ENCODE measurements around the gene CLDN3.
"Not testable (repeated sequence)": the region's sequence is repeated elsewhere in the genome, so short reads cannot be mapped to it uniquely, and the experiment has no call there.

CLDN3 gene

DNA sequence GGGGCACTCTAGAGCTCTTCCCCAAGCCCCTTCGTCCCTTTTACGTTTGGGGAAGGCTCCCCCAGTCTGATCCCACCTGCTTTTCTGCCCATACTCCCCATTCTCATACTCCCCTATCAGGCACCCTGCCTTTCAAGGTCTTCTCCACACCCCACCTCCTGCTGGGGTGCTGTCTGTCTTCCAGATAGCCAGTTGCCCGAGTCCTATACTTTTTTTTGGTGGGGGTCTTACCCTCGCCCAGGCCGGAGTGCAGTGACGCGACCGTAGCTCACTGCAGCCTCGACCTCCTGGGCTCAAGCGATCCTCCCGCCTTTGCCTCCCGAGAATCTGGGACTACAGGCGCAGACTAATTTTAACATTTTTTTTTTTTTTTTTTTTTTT is 30.7 kb downstream of the CLDN3 start:
- in situ Hi-C loops (cut with HindIII; ENCODE audit: low pct_ligation_motif_present, low pct_unique_long_range_greater_than_20kb, low sequenced_read_pairs), result no loop called here

DNA sequence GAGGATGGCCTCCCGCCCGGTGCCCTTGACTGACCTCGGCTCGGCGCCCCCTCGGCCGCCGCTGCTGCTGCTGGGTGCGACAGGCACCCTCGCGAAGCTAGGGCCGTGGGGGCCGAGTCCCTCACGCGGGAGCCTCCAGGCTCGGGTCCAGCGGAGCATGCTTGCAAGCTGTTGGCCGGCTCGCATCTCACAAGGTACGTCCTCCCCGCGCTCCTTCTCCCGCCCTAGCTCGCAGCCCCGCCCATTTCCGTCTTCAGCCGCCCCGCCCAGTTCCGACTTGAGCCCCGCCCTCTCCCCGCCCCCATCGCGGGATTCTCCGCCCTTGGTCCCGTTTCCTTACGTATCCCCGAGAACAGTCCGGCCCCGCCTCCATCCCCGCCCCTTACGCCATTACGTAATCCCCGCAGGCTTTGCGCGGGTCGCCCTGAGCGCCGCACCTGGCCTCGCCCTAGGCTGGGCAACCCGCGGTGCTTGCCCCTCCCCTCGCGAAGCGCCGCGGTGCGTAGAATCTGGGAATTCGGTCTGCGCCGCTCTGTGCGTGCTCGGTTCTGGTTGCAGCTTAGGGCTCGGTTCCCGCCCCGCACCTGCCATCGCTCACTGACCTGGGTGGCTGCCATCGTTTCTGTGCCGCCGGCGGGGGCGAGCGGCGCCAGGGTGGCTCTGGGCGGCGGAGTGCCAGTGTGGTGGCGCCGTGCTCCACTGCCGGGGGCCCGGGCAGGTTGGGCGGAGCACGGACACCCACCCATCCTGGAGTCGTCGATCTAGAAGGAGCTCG is 31.3 kb downstream of the CLDN3 start, which contains the start of gene ABHD11:
ABHD11 (minus strand) TSS at position 191 of the 775 bp plus-strand sequence; CDS start at position 159, 32 bp downstream.
- in situ Hi-C loops (cut with HindIII; ENCODE audit: low pct_ligation_motif_present, low pct_unique_long_range_greater_than_20kb, low sequenced_read_pairs), result no loop called here
- peak; percentile 99 for DNase-seq

More for the DNA sequence above, 30.7 kb downstream of the CLDN3 start:
- DNase-seq, result no peak

DNA sequence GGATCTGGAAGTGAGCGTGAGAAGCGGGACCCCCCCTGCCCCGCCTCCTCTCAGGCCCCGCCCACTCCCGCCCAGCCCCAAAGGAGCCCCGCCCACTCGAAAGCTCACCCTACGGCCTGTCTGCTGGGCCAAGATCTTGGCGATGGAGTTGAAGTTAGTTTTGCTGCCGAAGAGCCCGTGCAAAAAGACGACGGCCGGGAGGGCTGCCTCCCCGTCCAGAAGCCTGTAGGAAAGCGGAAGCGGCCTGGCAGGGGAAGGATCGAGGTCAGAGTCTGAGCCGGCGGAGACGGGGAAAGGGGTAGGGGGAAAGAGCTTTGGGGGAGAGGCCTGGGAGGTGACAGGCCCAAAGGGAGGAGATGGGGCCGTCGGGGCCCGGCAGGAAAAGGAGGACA is 31.9 kb downstream of the CLDN3 start:
- DNase-seq, result peak; percentile 69
- in situ Hi-C loops (cut with HindIII; ENCODE audit: low pct_ligation_motif_present, low pct_unique_long_range_greater_than_20kb, low sequenced_read_pairs), result no loop called here

DNA sequence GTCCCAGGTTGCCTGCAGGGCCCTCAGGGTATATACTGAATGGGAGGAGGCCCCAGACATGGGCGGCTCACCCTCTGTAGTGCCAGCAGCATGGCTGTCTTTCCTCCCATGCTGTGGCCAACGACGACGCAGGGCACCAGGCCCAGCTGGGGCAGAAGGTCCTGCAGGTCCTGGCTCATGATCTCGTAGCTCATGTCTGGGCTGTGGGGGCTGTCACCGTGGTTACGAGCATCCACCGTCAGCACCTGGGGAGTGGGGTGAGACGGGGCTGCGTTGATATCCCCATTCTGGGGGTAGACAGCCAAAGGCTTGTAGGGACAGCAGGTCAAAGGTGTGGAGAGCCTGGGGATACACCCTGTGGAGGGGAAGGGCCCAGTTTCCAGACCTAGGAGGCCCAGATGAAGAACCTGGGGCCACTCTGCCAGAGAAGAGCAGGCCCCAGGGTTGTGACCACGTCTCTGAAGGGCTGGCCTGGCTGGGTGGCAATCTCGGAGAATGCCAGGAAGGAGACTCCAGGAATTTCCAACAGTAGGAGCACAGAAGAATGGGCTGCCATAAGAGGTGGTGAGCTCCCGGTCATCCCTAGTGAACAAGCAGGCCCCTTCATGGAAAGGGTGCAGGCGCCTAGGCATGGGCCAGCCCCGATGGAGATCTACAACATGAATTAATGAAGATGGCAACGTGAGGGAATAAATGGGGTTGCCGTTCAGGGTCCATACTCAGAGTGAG is 32.4 kb downstream of the CLDN3 start:
- in situ Hi-C loops (cut with HindIII; ENCODE audit: low pct_ligation_motif_present, low pct_unique_long_range_greater_than_20kb, low sequenced_read_pairs), result no loop called here
- no peak for DNase-seq

DNA sequence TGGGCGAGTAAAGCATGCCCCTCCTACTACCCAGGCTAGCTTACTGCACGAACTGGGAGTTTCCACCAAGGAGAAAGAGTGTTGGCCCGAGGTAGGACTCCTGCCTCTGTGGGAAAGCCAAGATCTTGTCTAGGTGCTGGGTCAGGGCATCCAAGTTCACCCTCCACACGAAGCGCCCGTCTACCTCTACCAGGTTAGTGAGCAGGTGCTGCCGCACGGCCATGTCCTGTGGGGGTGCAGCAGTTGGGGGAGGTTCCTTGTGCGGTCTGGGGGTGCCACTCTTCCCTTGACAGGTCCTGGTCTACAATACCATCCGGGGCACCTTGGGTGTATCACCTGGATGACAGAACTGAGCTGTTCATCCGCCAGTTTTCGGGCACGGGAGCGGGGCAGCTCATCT is 33.2 kb downstream of the CLDN3 start:
- in situ Hi-C loops (cut with HindIII; ENCODE audit: low pct_ligation_motif_present, low pct_unique_long_range_greater_than_20kb, low sequenced_read_pairs), result no loop called here

DNA sequence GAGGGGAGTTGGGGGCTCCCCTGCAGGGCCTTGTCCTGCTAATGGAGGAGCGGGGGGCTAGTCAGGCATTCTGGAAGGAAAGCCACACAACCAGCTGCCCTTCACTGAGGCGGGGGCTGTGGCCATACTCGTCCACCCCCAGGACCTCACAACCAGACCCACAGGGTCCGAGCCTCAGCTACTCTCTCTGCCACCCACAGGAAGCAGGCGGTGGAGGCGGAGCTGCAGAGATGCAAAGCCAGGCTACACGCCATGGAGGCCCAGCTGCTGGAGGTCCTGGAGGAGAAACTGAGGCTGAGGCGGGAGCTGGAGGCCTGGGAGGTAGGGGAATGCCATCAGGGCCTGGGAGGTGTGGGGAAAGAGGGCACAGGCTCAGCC is 34.6 kb downstream of the CLDN3 start:
- no peak for DNase-seq
- in situ Hi-C loops (cut with HindIII; ENCODE audit: low pct_ligation_motif_present, low pct_unique_long_range_greater_than_20kb, low sequenced_read_pairs), result no loop called here

More for the DNA sequence above, 33.2 kb downstream of the CLDN3 start:
- DNase-seq, result no peak

DNA sequence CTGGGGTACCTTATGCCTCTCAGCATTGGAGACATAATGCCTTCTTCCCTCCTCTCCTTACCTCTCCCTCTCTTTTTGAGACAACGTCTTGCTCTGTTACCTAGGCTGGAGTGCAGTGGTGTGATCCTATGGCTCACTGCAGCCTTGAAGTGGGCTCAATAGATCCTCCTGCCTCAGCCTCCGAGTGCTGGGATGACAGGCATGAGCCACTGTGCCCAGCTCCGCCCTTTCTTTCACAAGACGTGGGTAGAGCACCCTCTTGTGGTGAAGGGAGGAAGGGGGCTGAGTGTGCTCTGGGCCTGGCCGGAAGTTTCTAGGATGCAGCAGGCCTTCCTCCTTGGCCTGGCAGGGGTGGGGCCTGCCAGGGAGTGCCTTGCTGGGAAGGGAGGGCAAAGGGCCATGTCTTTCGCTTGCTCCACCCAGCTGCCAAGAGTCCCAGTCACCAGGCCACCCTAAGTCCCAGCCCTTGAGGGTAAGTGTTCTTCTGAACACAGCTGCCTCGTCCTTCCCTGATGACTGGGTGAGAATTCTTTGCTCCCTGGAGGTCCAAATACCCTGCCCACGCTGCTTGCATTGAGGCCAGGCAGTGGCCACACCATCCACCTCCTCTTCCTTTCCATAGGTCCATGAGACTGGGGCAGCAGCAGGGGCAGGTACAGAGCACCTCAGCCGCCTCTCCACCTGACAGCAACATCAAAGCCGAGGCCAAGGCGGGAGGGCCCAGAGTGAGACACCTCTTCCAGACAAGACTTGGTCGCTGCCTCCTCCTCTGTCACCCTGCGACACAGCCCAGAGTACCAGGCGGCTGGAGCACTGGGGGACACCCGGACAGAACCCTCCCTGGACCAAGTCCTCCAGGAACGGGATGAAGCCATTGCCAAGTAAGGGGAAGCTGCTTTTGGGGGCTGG is 35.2 kb downstream of the CLDN3 start:
- peak; percentile 92 for DNase-seq
- in situ Hi-C loops (cut with HindIII; ENCODE audit: low pct_ligation_motif_present, low pct_unique_long_range_greater_than_20kb, low sequenced_read_pairs), result no loop called here

DNA sequence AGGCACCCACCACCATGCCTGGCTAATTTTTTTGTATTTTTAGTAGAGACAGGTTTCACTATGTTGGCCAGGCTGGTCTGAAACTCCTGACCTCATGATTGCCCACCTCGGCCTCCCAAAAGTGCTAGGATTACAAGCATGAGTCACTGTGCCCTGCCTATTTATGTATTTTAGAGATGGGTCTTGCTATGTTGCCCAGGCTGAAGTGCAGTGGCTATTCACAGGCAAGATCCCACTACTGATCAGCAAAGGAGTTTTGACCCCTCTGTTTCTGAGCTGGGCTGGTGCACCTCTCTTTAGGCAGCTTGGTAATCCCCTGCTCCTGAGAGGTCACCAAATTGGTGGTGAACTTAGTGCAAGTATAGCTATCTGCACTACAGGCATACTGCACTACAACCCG is 37.7 kb downstream of the CLDN3 start:
- in situ Hi-C loops (cut with HindIII; ENCODE audit: low pct_ligation_motif_present, low pct_unique_long_range_greater_than_20kb, low sequenced_read_pairs), result no loop called here
- DNase-seq, result no peak

DNA sequence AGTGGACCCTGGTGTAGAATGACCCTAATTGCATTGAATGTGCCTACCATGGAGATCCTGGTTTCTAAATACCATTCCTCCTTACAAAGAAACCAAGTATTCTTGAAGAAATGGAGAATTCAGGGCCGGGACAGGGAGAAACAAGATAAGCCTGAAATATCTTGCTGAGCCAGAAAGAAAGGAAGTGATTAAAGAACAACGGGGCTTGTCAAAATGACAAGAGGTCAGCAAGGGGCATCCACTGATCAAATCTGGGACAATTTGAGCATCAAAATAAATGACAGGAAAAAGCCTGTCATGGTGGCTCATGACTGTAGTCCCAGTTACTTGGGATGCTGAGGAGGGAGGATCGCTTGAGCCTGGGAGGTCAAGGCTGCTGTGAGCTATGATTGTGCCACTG is 39.6 kb downstream of the CLDN3 start:
- DNase-seq, result no peak
- in situ Hi-C loops (cut with HindIII; ENCODE audit: low pct_ligation_motif_present, low pct_unique_long_range_greater_than_20kb, low sequenced_read_pairs), result no loop called here

DNA sequence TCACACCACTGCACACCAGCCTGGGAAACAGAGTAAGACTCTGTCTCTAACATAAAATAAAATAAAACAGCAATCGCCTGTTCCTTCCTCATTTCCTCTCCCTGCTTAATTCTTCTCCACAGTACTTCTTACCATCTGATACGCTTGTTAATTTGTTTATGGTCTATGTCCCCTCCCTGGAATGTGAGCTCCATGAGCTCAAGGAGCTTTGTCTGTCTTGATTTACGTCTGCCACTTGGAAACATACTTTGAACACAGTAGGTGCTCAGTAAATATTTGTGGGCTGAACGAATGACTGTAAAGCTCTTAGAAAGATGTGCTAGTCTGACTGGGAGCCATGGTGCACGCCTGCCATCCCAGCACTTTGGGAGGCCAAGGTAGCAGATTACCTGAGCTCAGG is 41.5 kb downstream of the CLDN3 start:
- in situ Hi-C loops (cut with HindIII; ENCODE audit: low pct_ligation_motif_present, low pct_unique_long_range_greater_than_20kb, low sequenced_read_pairs), result no loop called here
- DNase-seq, result no peak

DNA sequence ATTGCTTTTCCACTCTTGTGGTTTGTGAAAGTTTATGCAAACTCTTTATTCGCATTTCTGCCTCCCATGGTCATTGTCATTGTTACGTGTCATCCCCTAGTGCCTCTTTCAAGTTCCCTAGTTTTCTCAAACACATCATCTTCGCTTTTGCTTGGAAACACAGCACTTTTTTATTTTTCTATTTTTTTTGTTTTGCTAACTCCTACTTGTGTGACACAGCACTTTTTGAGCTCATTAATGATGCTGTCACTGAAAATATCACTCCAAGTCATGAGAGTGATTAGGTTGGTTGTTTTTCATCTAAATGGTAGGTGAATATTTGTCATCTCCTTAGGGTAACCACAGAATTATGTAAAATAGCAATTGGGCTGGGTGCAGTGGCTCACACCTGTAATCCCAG is 42.1 kb downstream of the CLDN3 start:
- in situ Hi-C loops (cut with HindIII; ENCODE audit: low pct_ligation_motif_present, low pct_unique_long_range_greater_than_20kb, low sequenced_read_pairs), result no loop called here
- DNase-seq, result no peak

DNA sequence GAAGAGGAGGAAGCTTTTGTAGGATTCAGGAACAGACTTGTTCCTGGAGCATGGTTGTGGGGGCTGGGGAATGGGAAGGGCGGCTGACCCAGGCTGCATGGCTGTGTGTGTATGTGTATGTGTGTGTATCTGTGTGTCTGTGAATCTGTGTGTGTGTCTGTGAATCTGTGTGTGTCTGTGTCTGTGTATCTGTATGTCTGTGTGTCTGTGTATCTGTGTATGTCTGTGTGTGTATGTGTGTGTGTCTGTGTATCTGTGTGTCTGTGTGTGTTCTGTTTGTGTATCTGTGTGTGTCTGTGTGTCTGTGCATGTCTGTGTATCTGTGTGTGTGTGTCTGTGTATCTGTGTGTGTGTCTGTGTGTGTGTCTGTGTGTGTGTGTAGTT is 44.0 kb downstream of the CLDN3 start:
- in situ Hi-C loops (cut with HindIII; ENCODE audit: low pct_ligation_motif_present, low pct_unique_long_range_greater_than_20kb, low sequenced_read_pairs), result no loop called here
- no peak for DNase-seq

DNA sequence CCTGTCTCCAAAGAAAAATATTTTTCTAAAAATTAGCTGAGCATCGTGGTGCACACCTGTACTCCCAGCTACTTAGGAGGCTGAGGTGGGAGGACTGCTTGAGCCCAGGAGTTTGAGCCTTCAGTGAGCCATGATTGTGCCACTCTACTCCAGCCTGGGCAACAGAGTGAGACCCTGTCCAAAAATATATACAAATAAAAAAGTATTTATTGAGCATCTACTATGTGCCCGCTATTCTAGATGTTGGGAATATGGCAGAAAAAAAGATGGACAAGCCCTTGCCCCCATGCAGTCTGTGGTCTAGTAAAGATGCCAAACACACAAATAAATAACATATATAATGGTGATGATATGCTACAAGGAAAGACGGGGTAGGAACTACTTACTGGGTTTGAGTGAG is 46.3 kb downstream of the CLDN3 start:
- in situ Hi-C loops (cut with HindIII; ENCODE audit: low pct_ligation_motif_present, low pct_unique_long_range_greater_than_20kb, low sequenced_read_pairs), result no loop called here

DNA sequence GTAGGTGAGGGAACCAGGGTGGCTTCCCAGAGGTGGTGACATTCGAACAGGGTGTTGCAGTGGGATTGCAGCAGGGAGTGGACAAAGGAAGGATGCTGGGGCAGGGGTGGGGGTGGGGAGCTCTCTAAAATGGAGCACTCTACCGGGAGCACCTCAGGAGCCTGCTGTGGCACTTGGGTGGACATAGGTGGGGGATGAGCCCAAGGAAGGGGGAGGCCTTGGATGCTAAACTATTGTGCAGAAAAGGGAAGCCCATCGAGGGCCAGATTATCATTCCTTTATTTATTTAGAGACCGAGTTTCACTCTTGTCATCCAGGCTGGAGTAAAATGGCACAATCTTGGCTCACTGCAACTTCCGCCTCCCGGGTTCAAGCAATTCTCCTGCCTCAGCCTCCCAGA is 47.3 kb downstream of the CLDN3 start:
- DNase-seq, result no peak
- in situ Hi-C loops (cut with HindIII; ENCODE audit: low pct_ligation_motif_present, low pct_unique_long_range_greater_than_20kb, low sequenced_read_pairs), result no loop called here

More for the DNA sequence above, 46.3 kb downstream of the CLDN3 start:
- DNase-seq, result no peak

DNA sequence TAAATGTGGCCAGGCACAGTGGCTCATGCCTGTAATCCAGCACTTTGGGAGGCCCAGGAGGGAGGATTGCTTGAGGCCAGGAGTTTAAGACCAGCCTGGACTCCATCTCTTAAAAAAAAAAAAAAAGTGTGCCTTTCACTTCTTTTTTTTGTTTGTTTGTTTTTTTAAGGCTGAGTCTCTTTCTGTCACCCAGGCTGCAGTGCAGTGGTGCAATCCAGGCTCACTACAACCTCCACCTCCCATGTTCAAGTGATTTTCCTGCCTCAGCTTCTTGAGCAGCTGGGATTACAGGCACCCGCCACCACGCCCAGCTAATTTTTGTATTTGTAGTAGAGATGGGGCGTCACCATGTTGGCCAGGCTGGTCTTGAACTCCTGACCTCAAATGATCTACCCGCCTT is 47.9 kb downstream of the CLDN3 start:
- in situ Hi-C loops (cut with HindIII; ENCODE audit: low pct_ligation_motif_present, low pct_unique_long_range_greater_than_20kb, low sequenced_read_pairs); DNase-seq: not testable (repeated sequence)

DNA sequence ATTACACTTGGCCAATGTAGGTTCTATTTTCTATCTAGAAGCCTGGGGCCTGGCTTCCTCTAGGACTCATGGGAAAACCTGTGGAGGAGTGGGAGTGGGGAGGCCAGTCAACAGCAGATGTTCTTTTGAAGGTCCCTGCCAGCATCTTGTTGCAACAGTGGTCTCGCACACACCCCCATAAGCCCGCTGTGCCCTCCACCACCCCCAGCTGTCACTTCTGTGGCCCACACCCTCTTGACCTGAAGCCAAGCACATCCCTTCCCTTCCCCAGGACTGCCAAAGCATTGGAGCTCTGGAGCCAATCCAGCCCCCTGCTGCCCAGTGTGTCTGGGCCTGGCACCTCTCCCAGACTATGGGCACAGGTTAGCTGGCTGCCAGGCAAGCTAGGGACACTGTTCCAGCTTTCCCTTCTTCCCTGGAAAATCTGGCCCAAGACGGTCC is 48.7 kb downstream of the CLDN3 start:
- DNase-seq, result peak; percentile 42
- in situ Hi-C loops (cut with HindIII; ENCODE audit: low pct_ligation_motif_present, low pct_unique_long_range_greater_than_20kb, low sequenced_read_pairs), result no loop called here

DNA sequence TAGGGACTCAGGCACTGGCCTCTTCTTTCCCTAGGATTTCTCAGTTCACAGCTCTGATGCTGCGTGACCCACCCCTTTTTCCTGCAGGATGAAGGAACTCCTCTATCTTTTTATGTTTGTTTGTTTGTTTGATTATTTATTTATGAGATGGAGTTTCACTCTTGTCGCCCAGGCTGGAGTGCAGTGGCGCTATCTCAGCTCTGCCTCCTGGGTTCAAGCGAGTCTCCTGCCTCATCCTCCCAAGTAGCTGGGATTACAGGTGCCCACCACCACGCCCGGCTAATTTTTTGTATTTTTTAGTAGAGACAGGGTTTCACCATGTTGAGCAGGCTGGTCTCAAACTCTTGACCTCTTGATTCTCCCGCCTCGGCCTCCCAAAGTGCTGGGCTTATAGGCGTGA is 49.6 kb downstream of the CLDN3 start:
- in situ Hi-C loops (cut with HindIII; ENCODE audit: low pct_ligation_motif_present, low pct_unique_long_range_greater_than_20kb, low sequenced_read_pairs); DNase-seq: not testable (repeated sequence)

DNA sequence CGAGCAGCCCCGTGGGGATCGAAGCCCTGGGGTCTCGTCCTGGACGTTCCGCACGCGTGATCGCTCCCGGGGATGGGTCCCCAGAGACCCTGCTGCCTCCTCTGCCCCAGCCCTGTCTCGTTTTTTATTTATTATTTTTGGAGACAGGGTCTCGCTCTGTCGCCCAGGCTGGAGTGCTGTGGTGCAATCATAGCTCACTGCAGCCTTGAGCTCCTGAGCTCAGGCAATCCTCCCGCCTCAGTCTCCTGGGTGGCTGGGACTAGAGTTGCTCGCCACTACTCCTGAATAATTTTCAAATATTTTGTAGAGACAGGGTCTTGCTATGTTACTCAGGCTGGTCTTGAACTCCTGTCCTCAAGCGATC is 50.3 kb downstream of the CLDN3 start:
- in situ Hi-C loops (cut with HindIII; ENCODE audit: low pct_ligation_motif_present, low pct_unique_long_range_greater_than_20kb, low sequenced_read_pairs), result no loop called here
- no peak for DNase-seq
